NCI-H2227 (cell line): ENCODE data around the gene CKMT2.

Experiments
- DNase-seq: peaks from one replicate; lab custom pipeline; 2025; ENCODE audit not compliant: unreplicated experiment; lab: John Stamatoyannopoulos, UW

Gene CKMT2

GRCh38 chr5:81214848-81215247, 18.3 kb upstream of the CKMT2 start:
- DNase-seq, result no peak

- no peak for DNase-seq
These were observed 17.0 kb upstream of the CKMT2 start for GRCh38 chr5:81216152-81216551.

- DNase-seq, result no peak
These were observed 13.7 kb upstream of the CKMT2 start for GRCh38 chr5:81219389-81219788.

GRCh38 chr5:81222285-81222684, 10.8 kb upstream of the CKMT2 start:
- no peak for DNase-seq

GRCh38 chr5:81225463-81225862, 7.7 kb upstream of the CKMT2 start:
- DNase-seq, result no peak

- DNase-seq, result no peak
These were observed 6.8 kb upstream of the CKMT2 start for GRCh38 chr5:81226286-81226685.

DNA sequence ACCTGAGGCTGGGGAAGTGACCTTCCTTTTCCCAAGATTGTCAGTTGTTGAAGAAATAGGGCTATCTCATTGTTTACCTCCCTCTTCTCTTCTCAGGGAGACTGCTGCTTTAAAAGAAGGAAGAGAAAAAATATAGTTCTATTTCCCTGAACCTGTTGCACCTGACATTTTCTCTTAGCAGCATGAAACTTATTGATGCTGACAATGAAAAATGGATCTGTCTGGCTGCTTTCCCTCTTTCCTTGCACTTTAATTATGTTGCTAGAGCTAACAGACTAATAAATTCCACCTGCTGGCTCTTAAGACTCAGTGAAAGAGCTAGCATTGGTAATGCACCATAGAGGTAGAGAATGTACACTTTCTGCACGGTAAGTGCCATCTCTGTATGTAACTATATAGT, 6.2 kb upstream of the CKMT2 start:
- no peak for DNase-seq

- DNase-seq, result peak; percentile 54
These were observed 5.0 kb upstream of the CKMT2 start for GRCh38 chr5:81228084-81228483.

DNA sequence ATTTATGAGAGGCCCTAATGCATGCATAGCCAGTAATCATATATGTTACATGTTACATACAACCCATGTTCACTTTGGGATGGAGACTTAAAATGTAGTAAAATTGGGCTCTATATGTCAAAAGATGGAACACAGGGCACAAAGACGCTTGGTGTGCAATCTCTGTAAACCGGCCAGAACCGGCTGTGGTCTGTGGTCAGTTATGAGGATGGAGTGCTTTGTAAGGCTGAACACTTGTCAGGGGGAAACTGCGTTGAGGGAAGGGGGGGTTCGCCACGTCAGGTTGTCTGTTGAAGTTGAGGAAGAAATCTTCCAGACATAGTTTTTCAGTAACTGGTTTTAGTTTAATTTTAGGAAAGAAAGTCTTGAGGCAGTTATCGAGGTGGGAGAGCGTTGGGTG, 2.7 kb upstream of the CKMT2 start:
- DNase-seq, result no peak

DNA sequence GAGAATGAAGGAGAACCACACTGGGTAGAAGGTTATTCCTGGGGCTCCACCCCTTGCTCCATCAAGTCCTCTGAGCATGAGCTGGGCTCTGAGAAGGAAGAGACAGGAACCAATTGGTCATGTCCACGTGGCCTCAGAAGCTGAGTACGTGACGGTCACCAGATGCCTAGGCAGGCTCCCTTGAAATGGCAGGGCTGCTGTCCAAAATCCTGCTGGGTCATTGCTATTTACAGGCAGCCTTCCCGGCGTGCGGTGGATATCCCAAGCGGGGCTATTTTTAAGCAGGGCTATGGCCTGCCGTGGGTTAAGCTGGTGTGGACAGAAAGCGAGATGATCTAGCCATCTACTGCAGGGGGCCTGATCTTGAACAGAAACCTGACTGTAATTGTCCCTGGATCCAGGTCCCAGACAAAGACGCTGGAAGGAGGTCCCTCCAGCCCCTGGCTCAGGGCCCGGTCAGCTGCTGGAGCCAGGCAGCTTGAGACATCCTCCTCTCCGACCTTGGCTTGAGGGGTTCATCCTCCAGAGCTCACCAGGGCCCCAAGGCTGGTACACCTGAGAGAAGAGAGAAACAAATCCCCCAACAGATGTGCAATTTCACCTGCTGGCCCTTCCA, 550 bp upstream of the CKMT2 start:
- no peak for DNase-seq

- DNase-seq, result no peak
These were observed 1.2 kb downstream of the CKMT2 start for GRCh38 chr5:81234299-81234698.

GRCh38 chr5:81234801-81235200, 1.7 kb downstream of the CKMT2 start:
- DNase-seq, result no peak

DNA sequence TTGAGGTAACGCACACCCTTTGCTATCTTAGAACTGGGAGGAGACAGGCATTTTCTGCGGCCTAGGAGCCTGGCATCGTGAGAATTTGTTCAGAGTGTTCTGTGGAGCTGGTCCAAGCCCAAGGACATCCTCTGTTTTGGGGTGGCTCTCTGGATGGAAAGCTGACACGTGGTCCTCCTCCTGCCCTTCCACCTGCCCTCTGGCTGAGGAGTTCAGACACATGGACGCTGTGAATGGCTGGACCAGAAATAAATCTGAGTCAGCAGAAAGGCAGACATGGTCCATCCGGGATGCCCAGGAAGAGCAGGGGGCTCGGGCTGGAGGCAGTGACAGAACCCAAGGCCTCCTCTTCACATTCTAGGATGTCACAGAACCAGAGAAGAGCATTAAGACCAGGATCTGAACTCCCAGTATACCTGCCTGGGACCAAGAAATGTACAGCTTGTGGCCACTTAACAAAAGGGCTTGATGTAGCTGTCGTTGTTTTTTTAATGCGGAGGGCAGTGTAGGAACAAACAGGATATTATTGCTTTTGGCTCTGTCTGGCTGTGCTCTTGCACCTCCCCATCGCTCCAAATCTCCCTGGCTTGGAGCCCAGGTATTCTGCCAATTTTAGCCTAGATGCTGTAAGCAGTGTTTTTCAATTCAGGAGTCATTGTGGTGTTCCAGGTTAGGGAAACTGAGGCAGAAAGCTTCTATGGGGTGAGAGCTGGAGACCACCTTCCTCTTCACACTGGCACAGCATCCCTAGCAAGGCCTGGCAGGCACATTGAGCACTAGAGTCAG, 2.4 kb downstream of the CKMT2 start:
- DNase-seq, result no peak

GRCh38 chr5:81238460-81238859, 5.3 kb downstream of the CKMT2 start:
- DNase-seq, result no peak

DNA sequence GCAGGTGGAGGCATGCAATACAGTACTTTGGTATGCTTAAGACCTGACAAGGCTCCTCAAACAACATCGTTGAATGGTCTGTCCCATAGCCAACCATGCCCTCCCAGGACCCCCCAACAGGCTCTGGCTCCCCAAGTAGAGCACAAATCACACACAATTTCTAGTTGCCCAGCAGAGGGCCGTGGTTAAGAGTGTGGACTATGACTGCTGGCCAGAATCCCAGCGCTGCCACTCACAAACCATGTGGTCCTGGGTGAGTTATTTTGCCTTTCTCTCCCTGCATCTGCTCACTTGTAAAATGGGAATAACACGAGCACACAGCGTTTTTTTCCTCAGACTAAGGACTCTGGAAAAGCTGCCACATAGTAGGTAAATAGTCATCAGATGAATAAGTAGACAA, 6.5 kb downstream of the CKMT2 start:
- DNase-seq, result no peak

GRCh38 chr5:81241001-81241400, 7.9 kb downstream of the CKMT2 start:
- DNase-seq, result no peak

GRCh38 chr5:81241961-81242648, 9.0 kb downstream of the CKMT2 start:
- DNase-seq, result no peak

GRCh38 chr5:81242906-81243436, 9.8 kb downstream of the CKMT2 start:
- no peak for DNase-seq

- no peak for DNase-seq
These were observed 11.3 kb downstream of the CKMT2 start for GRCh38 chr5:81244451-81244850.

DNA sequence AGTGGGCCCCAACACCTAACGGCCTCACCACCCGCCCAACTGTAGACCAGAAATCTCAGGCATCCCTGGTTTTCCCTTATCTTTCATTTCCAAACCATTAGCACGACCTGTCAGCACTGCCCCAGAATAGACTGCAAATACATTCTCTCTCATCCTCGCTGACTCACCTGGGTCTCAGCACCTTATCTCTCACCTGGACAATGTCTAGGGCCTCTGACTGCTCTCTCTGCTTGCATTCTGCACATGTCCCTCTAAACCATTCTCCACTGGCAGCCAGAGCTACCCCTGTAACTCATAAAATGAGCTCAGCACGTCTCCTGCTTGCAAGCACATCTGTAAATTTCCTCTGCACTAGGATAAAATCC, 12.7 kb downstream of the CKMT2 start:
- DNase-seq, result no peak

DNA sequence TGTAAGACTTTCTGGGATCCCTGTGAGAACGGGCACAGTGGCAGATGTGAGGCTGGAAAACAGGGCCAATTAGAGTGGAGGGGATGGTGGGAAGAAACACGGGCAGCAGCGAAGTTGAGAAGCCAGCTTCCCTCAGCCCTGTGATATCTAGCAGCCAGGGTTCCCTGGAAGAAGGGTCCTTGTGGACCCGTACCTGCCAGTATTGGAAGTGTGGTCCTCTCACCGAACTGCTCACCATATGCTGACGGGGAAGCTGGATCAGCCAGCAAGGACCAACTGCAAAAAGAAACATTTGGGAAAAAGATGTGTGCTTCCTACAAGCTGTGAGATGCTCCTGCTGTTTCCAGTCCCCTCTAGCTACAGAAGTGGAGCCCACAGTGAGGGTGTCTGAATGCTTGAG, 13.6 kb downstream of the CKMT2 start:
- DNase-seq, result no peak

- no peak for DNase-seq
These were observed 14.4 kb downstream of the CKMT2 start for GRCh38 chr5:81247441-81247972.
